Stimulated activated CD8-positive, alpha-beta memory T cell treated with anti-CD3 and anti-CD28 coated beads, Interleukin-4, amount 100 ng/mL, for 4 hours (primary cell): ENCODE results near the gene TMEM250.

Experiments used
- DNase-seq, 2 donors: peaks; one replicate each; pipeline ENCODE4 v3.0.0-alpha.2; 2020; ENCODE audit warnings: low read depth in 2 of 2, low spot score in 1 of 2

The TMEM250 gene

DNA sequence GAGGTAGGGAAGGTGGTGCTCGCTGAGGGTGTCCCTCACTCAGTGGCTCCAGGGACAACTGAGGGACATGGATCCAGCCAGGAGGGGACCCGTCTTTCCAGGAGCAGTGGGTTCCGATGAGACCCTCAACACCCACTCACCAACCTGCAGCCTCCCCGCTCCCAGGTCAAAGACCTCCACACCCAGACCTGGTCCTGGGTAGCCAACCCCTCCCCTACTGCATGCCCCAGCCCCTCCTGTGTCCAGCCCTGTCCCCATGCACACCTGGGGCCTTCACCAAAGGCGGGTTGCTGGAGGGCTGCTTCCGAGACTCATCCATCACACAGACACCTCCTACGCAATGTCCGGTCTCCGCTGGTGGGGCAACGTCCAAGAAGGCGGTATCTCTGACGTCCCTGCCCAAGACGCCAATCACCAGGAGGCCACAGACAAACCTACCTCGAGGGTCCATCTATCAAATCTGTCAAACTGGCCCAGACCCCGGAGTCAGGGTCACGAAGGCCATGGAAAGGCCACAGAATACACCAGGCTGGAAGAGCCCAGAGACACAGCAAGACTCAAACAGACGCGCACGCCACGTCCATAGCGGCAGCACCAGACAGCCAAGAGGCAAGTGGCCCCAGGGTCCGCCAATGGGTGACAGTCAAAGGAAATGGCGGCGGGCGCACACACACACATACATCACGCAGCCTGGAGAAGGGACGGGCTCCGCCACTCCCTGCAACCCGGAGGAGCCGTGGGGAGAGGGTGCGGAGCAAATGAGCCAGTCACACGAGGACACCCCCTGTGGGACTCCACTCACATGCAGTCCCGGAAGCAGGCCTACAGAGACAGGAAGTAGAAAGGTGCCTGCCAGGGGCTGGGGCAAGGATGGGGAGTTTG lies 34.4 kb downstream of the TMEM250 start:
- DNase-seq, result no peak

DNA sequence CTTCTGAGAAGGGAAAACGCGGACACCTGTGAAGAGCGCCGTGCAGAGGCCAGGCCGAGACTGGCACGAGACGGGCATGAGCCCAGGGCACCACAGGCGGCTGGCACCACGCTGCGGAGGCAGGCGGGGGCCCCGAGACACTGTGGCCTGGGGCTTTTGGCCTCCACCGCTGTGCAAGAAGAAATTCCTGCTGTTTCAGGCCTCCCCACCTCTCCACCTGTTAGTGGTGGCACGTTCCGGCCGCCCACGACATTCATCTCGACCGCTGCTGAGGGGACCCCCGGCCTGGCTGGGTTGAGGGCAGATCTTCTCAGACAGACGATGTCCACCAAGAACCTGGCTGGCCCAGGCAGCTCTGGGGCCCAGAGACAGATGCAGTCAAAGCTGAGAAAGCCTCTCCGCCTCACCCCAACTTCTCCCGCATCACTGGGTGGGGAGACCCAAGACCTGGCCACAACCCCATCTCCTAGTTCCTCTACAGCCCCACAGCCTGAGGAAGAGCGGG lies 35.1 kb downstream of the TMEM250 start:
- no peak for DNase-seq

- no peak for DNase-seq
These were observed 35.9 kb downstream of the TMEM250 start for GRCh38 chr9:136082496-136083361.

- no peak for DNase-seq
These were observed 36.7 kb downstream of the TMEM250 start for GRCh38 chr9:136081826-136082495.

DNA sequence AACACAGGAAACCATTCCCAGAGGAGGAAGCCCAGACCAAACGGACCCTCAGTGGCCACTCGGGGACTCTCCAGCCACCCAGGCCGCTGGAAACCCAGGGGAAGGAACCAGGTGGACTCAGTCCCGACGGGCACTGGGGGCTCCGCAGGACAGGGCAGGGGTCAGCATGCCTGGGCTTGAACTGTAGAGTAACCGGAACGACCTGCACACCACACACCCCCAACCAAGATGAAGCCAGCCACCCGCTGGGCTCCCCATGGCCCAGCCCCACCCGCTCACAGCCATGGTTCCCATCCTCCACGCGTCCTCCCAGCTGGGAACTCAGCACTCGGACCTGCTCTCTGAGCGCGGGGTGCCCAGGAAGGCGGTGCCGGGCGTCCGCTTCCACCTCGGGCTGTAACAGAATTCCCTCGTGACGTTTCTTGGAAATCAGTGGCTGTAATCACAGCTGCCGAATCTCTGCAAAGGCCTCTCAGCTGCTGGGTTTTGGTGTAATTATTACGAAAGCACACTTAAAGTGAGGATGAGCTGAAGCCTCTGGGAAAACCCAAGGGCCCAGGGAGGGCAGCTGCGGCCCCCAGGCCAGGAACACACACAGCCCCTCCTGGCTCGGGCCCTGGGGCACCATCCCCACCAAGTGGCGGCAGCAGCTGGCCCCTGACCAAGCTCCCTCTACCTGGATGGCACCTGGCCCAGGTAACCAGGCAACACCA lies 37.4 kb downstream of the TMEM250 start:
- no peak for DNase-seq

GRCh38 chr9:136080716-136081112 lies 38.0 kb downstream of the TMEM250 start:
- DNase-seq, result no peak

DNA sequence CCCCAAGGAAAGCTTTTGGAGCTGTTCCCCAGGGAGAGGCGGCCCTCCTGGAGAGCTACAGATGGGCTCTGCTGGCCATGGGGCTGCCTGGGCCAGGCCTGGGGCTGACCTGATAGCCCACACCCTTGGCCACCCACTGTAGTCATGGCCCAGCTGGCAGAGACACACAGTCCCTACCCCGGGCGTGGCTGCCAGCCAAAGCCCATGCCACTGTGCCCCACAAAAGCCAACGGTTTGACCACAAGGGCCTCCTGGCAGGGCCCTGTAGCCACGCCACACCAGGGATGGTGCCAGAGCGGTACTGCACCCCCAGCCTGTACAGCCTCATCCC lies 38.8 kb downstream of the TMEM250 start:
- DNase-seq, result no peak

DNA sequence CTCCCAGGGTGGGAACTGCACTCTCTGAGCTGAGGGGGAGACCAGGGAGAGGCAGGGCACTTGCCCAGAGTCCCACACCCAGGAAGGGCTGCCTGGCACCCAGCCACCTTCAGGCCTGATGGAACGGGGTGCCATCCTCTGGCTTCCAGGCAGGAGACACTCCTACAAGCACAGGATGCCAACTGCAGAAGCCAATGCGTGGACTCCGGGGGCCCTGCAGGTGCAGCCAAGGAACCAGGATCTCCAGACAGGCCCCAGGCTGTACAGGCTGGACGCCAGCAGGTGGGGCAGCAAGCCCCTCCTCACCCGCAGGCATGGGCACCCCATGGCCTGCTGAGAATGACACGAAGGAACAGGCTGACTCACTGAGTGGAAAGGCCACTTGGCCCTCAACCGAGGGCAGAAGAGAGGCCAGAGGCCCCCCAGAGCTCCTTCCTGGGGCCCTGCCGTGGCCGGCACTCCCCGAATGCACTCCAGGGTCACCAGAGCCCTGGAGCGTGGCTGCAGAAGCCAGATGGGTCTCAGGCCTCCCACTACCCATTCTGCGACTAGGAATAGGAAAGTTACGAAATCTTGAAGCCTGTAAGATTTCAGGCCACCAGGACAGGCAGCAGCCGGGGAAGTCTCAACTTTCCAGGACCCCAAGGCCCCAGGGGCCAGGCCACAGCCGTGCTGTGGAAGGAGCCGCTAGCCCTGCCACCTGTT lies 39.3 kb downstream of the TMEM250 start:
- DNase-seq, result no peak

GRCh38 chr9:136078498-136079011 lies 40.1 kb downstream of the TMEM250 start:
- DNase-seq, result no peak

DNA sequence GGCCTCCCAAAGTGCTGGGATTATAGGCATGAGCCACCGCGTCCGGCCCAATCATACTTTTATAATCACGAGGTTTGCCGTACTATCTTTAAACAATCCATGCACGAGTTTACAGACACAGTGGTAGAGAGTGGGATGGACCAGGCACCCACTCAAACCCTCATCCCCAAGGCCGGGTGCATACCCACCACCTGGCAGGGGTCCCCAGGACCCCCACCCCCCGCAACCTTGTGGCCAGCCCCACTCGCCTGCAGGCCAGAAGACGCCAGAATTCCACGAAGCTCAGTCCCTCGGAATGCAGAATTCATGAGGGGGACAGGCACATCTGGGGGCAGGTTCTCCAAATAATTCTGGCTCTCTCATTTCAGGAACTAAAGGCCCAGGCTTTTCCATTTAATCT lies 40.7 kb downstream of the TMEM250 start:
- no peak for DNase-seq

DNA sequence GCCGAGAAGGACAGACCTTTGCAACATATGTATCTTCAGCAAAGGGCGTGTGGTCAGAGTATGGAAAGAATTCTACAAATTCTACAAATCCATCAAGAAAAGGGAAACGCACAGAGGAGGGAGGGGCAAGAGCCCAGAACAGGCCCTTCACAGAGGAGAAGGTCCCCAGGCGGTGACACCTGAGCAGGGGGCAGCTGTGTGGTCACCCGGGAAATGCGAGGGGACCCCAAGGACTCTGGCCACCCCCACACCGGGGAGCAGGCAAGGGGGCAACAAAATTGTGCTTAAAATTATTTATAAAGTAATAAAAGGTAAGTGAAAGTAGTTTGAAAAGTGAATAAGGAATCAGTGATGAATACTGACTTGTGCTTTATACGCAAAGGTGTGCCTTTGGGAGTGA lies 41.2 kb downstream of the TMEM250 start:
- DNase-seq, result no peak

DNA sequence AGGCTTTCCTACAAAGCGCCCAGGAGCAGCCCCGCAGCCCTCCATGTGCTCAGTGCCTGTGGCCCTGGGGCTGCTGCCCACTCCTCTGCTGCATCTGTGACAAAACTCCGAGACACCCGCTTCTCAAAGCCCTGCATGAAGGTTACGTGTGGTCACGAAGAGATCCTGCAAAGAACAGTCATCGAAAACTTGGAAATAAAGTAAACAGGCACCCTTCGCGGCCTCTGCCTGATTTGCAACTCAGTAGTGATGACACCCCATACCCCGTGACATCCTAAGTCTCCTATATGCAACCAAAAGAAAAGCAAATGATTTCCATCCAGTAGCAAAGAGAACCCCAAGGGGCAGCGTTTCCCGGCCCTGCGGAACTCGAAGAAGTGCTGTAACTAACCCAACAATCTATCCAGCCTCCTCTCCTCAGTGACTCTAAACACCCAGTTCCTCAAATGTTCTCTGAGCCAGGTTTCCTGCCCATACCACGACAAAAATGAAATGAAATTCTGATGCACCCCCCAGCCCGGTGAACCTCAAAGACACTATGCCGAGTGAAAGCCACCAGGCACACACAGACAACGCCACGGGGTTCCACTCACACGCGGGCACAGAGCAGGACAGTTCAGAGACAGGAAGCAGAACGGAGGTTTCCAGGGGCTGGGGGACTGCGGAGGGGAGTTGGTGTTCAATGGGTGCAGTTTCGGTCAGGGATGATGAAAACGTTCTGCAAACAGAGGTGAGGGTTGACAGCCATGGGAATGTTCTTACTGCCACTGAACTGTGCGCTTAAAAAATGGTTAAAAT lies 42.6 kb downstream of the TMEM250 start:
- DNase-seq, result no peak

DNA sequence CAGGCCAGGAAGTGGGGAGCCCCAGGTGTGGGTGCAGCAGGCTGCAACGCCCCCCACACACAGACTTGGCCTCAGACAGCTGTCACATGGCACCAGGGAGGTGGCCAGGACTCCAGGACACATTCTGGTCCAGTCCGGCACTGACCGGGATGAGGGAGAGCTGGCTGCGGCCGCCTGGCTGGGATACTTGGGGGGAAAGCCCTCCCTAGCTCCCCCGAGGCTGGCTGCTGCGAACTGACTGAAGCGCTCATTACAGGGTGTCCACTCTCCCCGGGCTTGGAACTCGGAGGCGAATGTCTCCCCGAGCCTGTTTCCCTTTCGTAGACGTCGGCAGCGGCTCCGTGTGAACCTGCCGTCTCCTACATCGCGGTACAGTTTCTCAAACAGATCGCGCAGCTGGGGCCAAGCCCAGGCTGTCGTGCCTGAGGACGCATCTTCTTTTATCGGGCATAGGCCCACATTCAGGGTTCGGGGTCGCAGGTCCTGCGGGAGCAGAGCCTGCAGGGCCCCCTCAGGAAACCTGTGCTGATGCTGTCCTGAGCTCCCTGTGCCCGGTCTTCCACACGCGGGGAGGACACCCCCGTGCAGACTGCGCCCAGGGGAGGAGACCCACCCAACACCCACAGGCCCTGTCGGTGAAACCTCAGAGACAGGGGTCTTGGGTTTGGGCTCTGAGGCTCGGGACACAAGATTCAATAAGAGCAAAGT lies 43.4 kb downstream of the TMEM250 start:
- no peak for DNase-seq

GRCh38 chr9:136074706-136075105 lies 44.0 kb downstream of the TMEM250 start:
- no peak for DNase-seq
